ENCODE data around the gene MMP24OS.
A peak's percentile ranks its signal among the peaks of the same experiment; 100 is the strongest.
"Not testable (repeated sequence)": the region's sequence is repeated elsewhere in the genome, so short reads cannot be mapped to it uniquely, and the experiment has no call there.

MMP24OS gene

GRCh38 chr20:35275741-35276251, 2.1 kb downstream of the MMP24OS start:
- no peak for DNase-seq (ENCODE audit: low read depth in 2 of 2)

GRCh38 chr20:35274172-35275092, 3.5 kb downstream of the MMP24OS start:
- DNase-seq (ENCODE audit: low read depth in 2 of 2), result no peak

- DNase-seq (ENCODE audit: low read depth in 2 of 2), result no peak
These were observed 4.3 kb downstream of the MMP24OS start for GRCh38 chr20:35273449-35274171.

- no peak for DNase-seq (ENCODE audit: low read depth in 2 of 2)
These were observed 6.0 kb downstream of the MMP24OS start for GRCh38 chr20:35271904-35272303.

- no peak for DNase-seq (ENCODE audit: low read depth in 2 of 2)
These were observed 6.6 kb downstream of the MMP24OS start for GRCh38 chr20:35271073-35271882.

- no peak for DNase-seq (ENCODE audit: low read depth in 2 of 2)
These were observed 7.7 kb downstream of the MMP24OS start for GRCh38 chr20:35270021-35270902.

- DNase-seq (ENCODE audit: low read depth in 2 of 2), result peak in 1 of 2 donors; percentile 41
These were observed 8.7 kb downstream of the MMP24OS start for GRCh38 chr20:35269055-35269781.

- DNase-seq (ENCODE audit: low read depth in 2 of 2), result no peak
These were observed 10.8 kb downstream of the MMP24OS start for GRCh38 chr20:35267092-35267491.

- DNase-seq (ENCODE audit: low read depth in 2 of 2), result no peak
These were observed 13.2 kb downstream of the MMP24OS start for GRCh38 chr20:35264755-35265154.

- DNase-seq (ENCODE audit: low read depth in 2 of 2), result no peak
These were observed 14.2 kb downstream of the MMP24OS start for GRCh38 chr20:35263532-35264341.

GRCh38 chr20:35262731-35263531, 15.0 kb downstream of the MMP24OS start:
- DNase-seq (ENCODE audit: low read depth in 2 of 2), result not testable (repeated sequence)

- DNase-seq (ENCODE audit: low read depth in 2 of 2), result not testable (repeated sequence)
These were observed 15.6 kb downstream of the MMP24OS start for GRCh38 chr20:35262321-35262720.

GRCh38 chr20:35260426-35260825, 17.5 kb downstream of the MMP24OS start:
- DNase-seq (ENCODE audit: low read depth in 2 of 2), result no peak

GRCh38 chr20:35257175-35257909, 20.6 kb downstream of the MMP24OS start:
- DNase-seq (ENCODE audit: low read depth in 2 of 2), result no peak

GRCh38 chr20:35254448-35254999, 23.4 kb downstream of the MMP24OS start:
- no peak for DNase-seq (ENCODE audit: low read depth in 2 of 2)

- no peak for DNase-seq (ENCODE audit: low read depth in 2 of 2)
These were observed 24.9 kb downstream of the MMP24OS start for GRCh38 chr20:35253010-35253409.

GRCh38 chr20:35252598-35252997, 25.3 kb downstream of the MMP24OS start:
- not testable (repeated sequence) for DNase-seq (ENCODE audit: low read depth in 2 of 2)

Measured in activated CD4-positive, alpha-beta T cell treated with anti-CD3 and anti-CD28 coated beads for 24 hours (primary cell).